Measurements from ENCODE around the gene FAM170B.
A peak's percentile ranks its signal among the peaks of the same experiment; 100 is the strongest.

Gene FAM170B

GRCh38 chr10:49133706-49134248 is at the start of gene FAM170B:
Gene FAM170B, minus strand, starts transcription at chr10:49134021. Its CDS starts 103 bp downstream, at chr10:49133918.
- H3K9me3 Mint-ChIP-seq: no peaks in the 10 kb centered on the region
- H3K4me1 Mint-ChIP-seq (ENCODE audit: low read depth): no peaks in the 10 kb centered on the region
- H3K4me3 Mint-ChIP-seq: no peak within 1 kb of the TSS
- H3K36me3 Mint-ChIP-seq (ENCODE audit: low read depth): no peaks in the 10 kb centered on the region
- H3K27ac Mint-ChIP-seq: no peak within 1 kb of the TSS
- H3K27me3 Mint-ChIP-seq (ENCODE audit: low read depth): peaks cover under 1% of the 10 kb centered on the region

- Mint-ChIP-seq H3K36me3 (ENCODE audit: low read depth) (peaks cover 1% of the 10 kb centered on the region), H3K27me3 (ENCODE audit: low read depth) (peaks cover 13% of the 10 kb centered on the region), H3K4me3 (no peak overlapping the region), H3K27ac (no peak overlapping the region), H3K9me3 (no peaks in the 10 kb centered on the region), H3K4me1 (ENCODE audit: low read depth) (peaks cover 45% of the 10 kb centered on the region)
Measured at GRCh38 chr10:49182776-49183175, 49.0 kb upstream of the FAM170B start.

GRCh38 chr10:49180444-49180860 is 46.6 kb upstream of the FAM170B start:
- Mint-ChIP-seq H3K27me3 (ENCODE audit: low read depth) (no peaks in the 10 kb centered on the region), H3K27ac (peak overlapping the region; percentile 57), H3K36me3 (ENCODE audit: low read depth) (peaks cover 1% of the 10 kb centered on the region), H3K9me3 (no peaks in the 10 kb centered on the region), H3K4me1 (ENCODE audit: low read depth) (peaks cover 48% of the 10 kb centered on the region), H3K4me3 (no peak overlapping the region)

GRCh38 chr10:49179699-49180443 is 46.0 kb upstream of the FAM170B start:
- Mint-ChIP-seq H3K4me1 (ENCODE audit: low read depth) (peaks cover 45% of the 10 kb centered on the region), H3K36me3 (ENCODE audit: low read depth) (peaks cover 1% of the 10 kb centered on the region), H3K27ac (peak overlapping the region; percentile 57), H3K27me3 (ENCODE audit: low read depth) (no peaks in the 10 kb centered on the region), H3K4me3 (no peak overlapping the region), H3K9me3 (no peaks in the 10 kb centered on the region)

GRCh38 chr10:49178489-49179471 is 45.0 kb upstream of the FAM170B start:
- no peaks in the 10 kb centered on the region for H3K27me3 Mint-ChIP-seq (ENCODE audit: low read depth)
- peaks cover 1% of the 10 kb centered on the region for H3K36me3 Mint-ChIP-seq (ENCODE audit: low read depth)
- peak overlapping the region; percentile 97 for H3K27ac Mint-ChIP-seq
- no peaks in the 10 kb centered on the region for H3K9me3 Mint-ChIP-seq
- peaks cover 35% of the 10 kb centered on the region for H3K4me1 Mint-ChIP-seq (ENCODE audit: low read depth)
- no peak overlapping the region for H3K4me3 Mint-ChIP-seq

GRCh38 chr10:49177391-49178355 is 43.9 kb upstream of the FAM170B start:
- H3K4me1 Mint-ChIP-seq (ENCODE audit: low read depth): peaks cover 29% of the 10 kb centered on the region
- peaks cover 1% of the 10 kb centered on the region for H3K36me3 Mint-ChIP-seq (ENCODE audit: low read depth)
- H3K27ac Mint-ChIP-seq: peak overlapping the region; percentile 97
- no peaks in the 10 kb centered on the region for H3K9me3 Mint-ChIP-seq
- no peaks in the 10 kb centered on the region for H3K27me3 Mint-ChIP-seq (ENCODE audit: low read depth)
- H3K4me3 Mint-ChIP-seq: peak overlapping the region; percentile 38

GRCh38 chr10:49176310-49177268 is 42.8 kb upstream of the FAM170B start:
- peaks cover 1% of the 10 kb centered on the region for H3K36me3 Mint-ChIP-seq (ENCODE audit: low read depth)
- peak overlapping the region; percentile 97 for H3K27ac Mint-ChIP-seq
- no peaks in the 10 kb centered on the region for H3K9me3 Mint-ChIP-seq
- H3K27me3 Mint-ChIP-seq (ENCODE audit: low read depth): no peaks in the 10 kb centered on the region
- peaks cover 27% of the 10 kb centered on the region for H3K4me1 Mint-ChIP-seq (ENCODE audit: low read depth)
- peak overlapping the region; percentile 2 for H3K4me3 Mint-ChIP-seq

GRCh38 chr10:49175587-49176309 is 41.9 kb upstream of the FAM170B start:
- H3K27ac Mint-ChIP-seq: peak overlapping the region; percentile 54
- no peak overlapping the region for H3K4me3 Mint-ChIP-seq
- peaks cover 1% of the 10 kb centered on the region for H3K36me3 Mint-ChIP-seq (ENCODE audit: low read depth)
- no peaks in the 10 kb centered on the region for H3K9me3 Mint-ChIP-seq
- peaks cover 24% of the 10 kb centered on the region for H3K4me1 Mint-ChIP-seq (ENCODE audit: low read depth)
- H3K27me3 Mint-ChIP-seq (ENCODE audit: low read depth): no peaks in the 10 kb centered on the region

GRCh38 chr10:49174926-49175500 is 41.2 kb upstream of the FAM170B start:
- no peaks in the 10 kb centered on the region for H3K9me3 Mint-ChIP-seq
- H3K36me3 Mint-ChIP-seq (ENCODE audit: low read depth): peaks cover 1% of the 10 kb centered on the region
- peaks cover 4% of the 10 kb centered on the region for H3K27me3 Mint-ChIP-seq (ENCODE audit: low read depth)
- H3K4me1 Mint-ChIP-seq (ENCODE audit: low read depth): peaks cover 19% of the 10 kb centered on the region
- no peak overlapping the region for H3K4me3 Mint-ChIP-seq
- peak overlapping the region; percentile 8 for H3K27ac Mint-ChIP-seq

GRCh38 chr10:49174261-49174925 is 40.6 kb upstream of the FAM170B start:
- Mint-ChIP-seq H3K4me1 (ENCODE audit: low read depth) (peaks cover 19% of the 10 kb centered on the region), H3K4me3 (no peak overlapping the region), H3K36me3 (ENCODE audit: low read depth) (peaks cover 1% of the 10 kb centered on the region), H3K27me3 (ENCODE audit: low read depth) (peaks cover 4% of the 10 kb centered on the region), H3K9me3 (no peaks in the 10 kb centered on the region), H3K27ac (no peak overlapping the region)

GRCh38 chr10:49173853-49174252 is 40.0 kb upstream of the FAM170B start:
- Mint-ChIP-seq H3K27me3 (ENCODE audit: low read depth) (peaks cover 4% of the 10 kb centered on the region), H3K4me3 (no peak overlapping the region), H3K36me3 (ENCODE audit: low read depth) (peaks cover 1% of the 10 kb centered on the region), H3K27ac (no peak overlapping the region), H3K9me3 (no peaks in the 10 kb centered on the region), H3K4me1 (ENCODE audit: low read depth) (peaks cover 17% of the 10 kb centered on the region)
